OCI-LY3 (cell line): Measurements from ENCODE around the gene AUTS2.

ENCODE experiments used
- H2AFZ ChIP-seq: fragments of 200-600, 300-600 bp; shearing (Covaris generic); 2 replicates; pipeline ENCODE4 v1.6.0; 2014; ENCODE audit warnings: antibody characterized with exemption, low read depth, low read length
- H3K27ac ChIP-seq: fragments of 200-600, 300-600 bp; sonication (generic); 2 replicates; pipeline ENCODE4 v1.5.1; 2014; ENCODE audit warnings: mild to moderate bottlenecking, low read length, moderate library complexity, mixed read lengths
- H3K27me3 ChIP-seq: fragments of 200-600, 300-600 bp; sonication (generic); 2 replicates; pipeline ENCODE4 v1.6.1; 2014; ENCODE audit warnings: low read depth, low read length, mixed read lengths
- H3K36me3 ChIP-seq: fragments of 200-600, 300-600 bp; sonication (generic); replicated peaks from 2 replicates; pipeline ENCODE3; 2014; ENCODE audit warnings: low read depth, low read length, mixed read lengths
- H3K4me1 ChIP-seq: fragments of 300-600, 200-600 bp; sonication (generic); 2 replicates; pipeline ENCODE4 v1.6.1; 2014; ENCODE audit warnings: low read length, mixed read lengths
- H3K4me2 ChIP-seq: fragments of 200-600, 300-600 bp; sonication (generic); 2 replicates; pipeline ENCODE4 v1.6.1; 2014; ENCODE audit warnings: low read length, mixed read lengths
- H3K4me3 ChIP-seq: fragments of 300-600, 200-600 bp; sonication (generic); 2 replicates; pipeline ENCODE4 v1.5.1; 2014; ENCODE audit warnings: antibody characterized with exemption, mild to moderate bottlenecking, low read length, moderate library complexity
- H3K79me2 ChIP-seq: fragments of 300-600, 200-600 bp; shearing (Covaris generic); 2 replicates; pipeline ENCODE4 v1.6.1; 2014; ENCODE audit warnings: mild to moderate bottlenecking, low read length, mixed read lengths
- H3K9ac ChIP-seq: fragments of 300-600, 200-600 bp; shearing (Covaris generic); 2 replicates; pipeline ENCODE4 v1.6.0; 2014; ENCODE audit warnings: mild to moderate bottlenecking, low read length, moderate library complexity
- H3K9me3 ChIP-seq: fragments of 200-600, 300-600 bp; shearing (Covaris generic); 2 replicates; pipeline ENCODE4 v1.6.1; 2014; ENCODE audit warnings: low read length, mixed read lengths; ENCODE audit not compliant: insufficient read depth
- H4K20me1 ChIP-seq: fragments of 200-600, 300-600 bp; sonication (generic); 2 replicates; pipeline ENCODE4 v1.6.1; 2016; ENCODE audit warnings: low read length, mixed read lengths; ENCODE audit not compliant: insufficient read depth
- EZH2phosphoT487 ChIP-seq: fragments of 200-600 bp; shearing (Covaris generic); IDR thresholded peaks from 2 replicates; pipeline ENCODE4 v1.6.1; 2018; ENCODE audit warnings: antibody characterized with exemption, mixed run types, low read depth
- TF ChIP-seq, protein P1 (sequence below): fragments of 200-600, 300-600 bp; sonication (generic); IDR thresholded peaks from 2 replicates; pipeline ENCODE4 v1.5.1; 2014; ENCODE audit warnings: antibody characterized with exemption, low read length, low read depth

AUTS2 gene

GRCh38 chr7:70571403-70571934, 973.2 kb downstream of the AUTS2 start:
- Histone ChIP-seq H3K27me3 (no peaks in the 10 kb centered on the region), H3K9me3 (no peaks in the 10 kb centered on the region), H2AFZ (no peak overlapping the region), H4K20me1 (no peaks in the 10 kb centered on the region), H3K36me3 (no peaks in the 10 kb centered on the region), H3K4me2 (no peak overlapping the region), H3K27ac (no peak overlapping the region), H3K79me2 (no peaks in the 10 kb centered on the region), H3K4me1 (no peaks in the 10 kb centered on the region), H3K4me3 (no peak overlapping the region), H3K9ac (no peak overlapping the region)
- TF ChIP-seq, protein P1, sequence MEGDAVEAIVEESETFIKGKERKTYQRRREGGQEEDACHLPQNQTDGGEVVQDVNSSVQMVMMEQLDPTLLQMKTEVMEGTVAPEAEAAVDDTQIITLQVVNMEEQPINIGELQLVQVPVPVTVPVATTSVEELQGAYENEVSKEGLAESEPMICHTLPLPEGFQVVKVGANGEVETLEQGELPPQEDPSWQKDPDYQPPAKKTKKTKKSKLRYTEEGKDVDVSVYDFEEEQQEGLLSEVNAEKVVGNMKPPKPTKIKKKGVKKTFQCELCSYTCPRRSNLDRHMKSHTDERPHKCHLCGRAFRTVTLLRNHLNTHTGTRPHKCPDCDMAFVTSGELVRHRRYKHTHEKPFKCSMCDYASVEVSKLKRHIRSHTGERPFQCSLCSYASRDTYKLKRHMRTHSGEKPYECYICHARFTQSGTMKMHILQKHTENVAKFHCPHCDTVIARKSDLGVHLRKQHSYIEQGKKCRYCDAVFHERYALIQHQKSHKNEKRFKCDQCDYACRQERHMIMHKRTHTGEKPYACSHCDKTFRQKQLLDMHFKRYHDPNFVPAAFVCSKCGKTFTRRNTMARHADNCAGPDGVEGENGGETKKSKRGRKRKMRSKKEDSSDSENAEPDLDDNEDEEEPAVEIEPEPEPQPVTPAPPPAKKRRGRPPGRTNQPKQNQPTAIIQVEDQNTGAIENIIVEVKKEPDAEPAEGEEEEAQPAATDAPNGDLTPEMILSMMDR, result no peak
- no peak for TF ChIP-seq EZH2phosphoT487

DNA sequence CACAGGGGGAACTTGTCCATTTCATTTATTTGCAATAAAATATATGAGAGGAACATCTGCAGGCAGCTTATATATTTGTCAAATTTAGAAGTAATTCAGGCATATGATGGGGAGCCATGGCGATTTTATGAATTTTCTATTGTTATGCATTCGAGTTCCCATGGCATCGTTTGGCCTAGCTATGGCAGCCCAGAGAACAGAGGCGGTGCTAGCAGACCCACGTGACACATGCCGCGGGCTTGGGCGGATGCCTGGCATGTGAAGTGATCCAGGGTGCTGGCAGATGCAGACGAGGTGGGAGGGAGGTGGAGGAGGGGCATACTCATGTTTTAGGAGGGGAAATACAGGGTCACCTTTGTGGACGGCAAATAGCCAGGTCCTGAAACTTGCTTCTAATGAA, 973.7 kb downstream of the AUTS2 start:
- Histone ChIP-seq H2AFZ (no peak overlapping the region), H3K27ac (no peak overlapping the region), H3K4me3 (no peak overlapping the region), H4K20me1 (no peaks in the 10 kb centered on the region), H3K27me3 (no peaks in the 10 kb centered on the region), H3K36me3 (no peaks in the 10 kb centered on the region), H3K4me2 (no peak overlapping the region), H3K4me1 (no peaks in the 10 kb centered on the region), H3K9ac (no peak overlapping the region), H3K79me2 (no peaks in the 10 kb centered on the region), H3K9me3 (no peaks in the 10 kb centered on the region)
- TF ChIP-seq EZH2phosphoT487, result no peak

DNA sequence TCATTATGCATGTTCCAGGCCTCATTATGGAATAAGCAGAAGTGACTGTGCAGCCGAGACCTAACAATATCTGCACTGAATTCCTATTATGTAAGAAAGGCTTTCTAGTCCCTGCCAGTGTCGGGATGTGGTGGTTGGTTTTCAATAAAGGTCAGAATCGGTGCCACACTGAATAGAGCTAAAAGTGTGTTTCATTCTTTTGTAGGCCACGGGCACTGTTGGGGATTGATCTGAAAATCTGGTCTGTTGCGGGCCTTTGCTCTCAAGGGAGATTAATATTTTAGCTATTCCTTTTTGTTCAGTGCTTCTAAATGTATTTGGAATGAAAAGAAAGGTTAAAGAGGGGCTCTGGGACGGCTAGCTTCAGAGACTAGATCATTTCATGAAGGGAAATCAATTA, 974.3 kb downstream of the AUTS2 start:
- no peaks in the 10 kb centered on the region for H3K9me3 ChIP-seq
- no peak overlapping the region for H3K27ac ChIP-seq
- H3K4me3 ChIP-seq, result no peak overlapping the region
- H2AFZ ChIP-seq, result no peak overlapping the region
- no peaks in the 10 kb centered on the region for H3K36me3 ChIP-seq
- no peak for TF ChIP-seq EZH2phosphoT487
- TF ChIP-seq, protein P1, result no peak
- H3K79me2 ChIP-seq, result no peaks in the 10 kb centered on the region
- no peak overlapping the region for H3K4me2 ChIP-seq
- H3K9ac ChIP-seq, result no peak overlapping the region
- H4K20me1 ChIP-seq, result no peaks in the 10 kb centered on the region
- no peaks in the 10 kb centered on the region for H3K27me3 ChIP-seq
- H3K4me1 ChIP-seq, result no peaks in the 10 kb centered on the region

DNA sequence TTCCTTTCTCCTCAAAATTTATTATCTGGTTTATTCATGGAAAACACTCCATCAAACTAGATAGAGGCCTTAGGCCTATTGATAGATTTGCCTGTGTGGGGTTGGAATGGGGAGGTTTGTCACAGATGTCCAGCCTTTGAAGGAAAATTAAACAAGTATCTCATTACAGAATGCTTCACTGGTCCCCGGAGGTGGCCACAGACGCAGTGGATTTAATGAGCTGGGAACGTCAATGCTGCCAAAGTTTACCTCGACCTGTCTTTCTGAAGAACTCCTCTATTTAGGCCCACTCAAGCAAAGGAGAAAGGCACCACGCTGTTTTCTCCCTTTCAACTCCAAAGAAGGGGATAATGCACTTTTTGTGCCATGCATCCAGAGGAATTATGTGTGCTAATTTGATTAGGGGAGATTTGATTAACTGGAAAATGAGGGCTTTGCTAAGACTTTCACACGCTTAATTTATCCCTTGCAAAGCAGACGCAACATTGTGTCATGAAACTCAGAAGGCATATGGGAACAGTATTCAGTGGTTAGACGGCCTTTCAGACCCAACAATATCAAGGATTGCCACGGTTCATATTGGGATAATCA, 974.9 kb downstream of the AUTS2 start:
- H3K36me3 ChIP-seq, result no peaks in the 10 kb centered on the region
- no peaks in the 10 kb centered on the region for H3K9me3 ChIP-seq
- H3K4me1 ChIP-seq, result no peaks in the 10 kb centered on the region
- H3K27me3 ChIP-seq, result no peaks in the 10 kb centered on the region
- no peak overlapping the region for H3K27ac ChIP-seq
- H3K4me3 ChIP-seq, result no peak overlapping the region
- TF ChIP-seq, protein P1, result no peak
- TF ChIP-seq EZH2phosphoT487, result no peak
- H3K79me2 ChIP-seq, result no peaks in the 10 kb centered on the region
- no peak overlapping the region for H3K4me2 ChIP-seq
- H2AFZ ChIP-seq, result no peak overlapping the region
- no peaks in the 10 kb centered on the region for H4K20me1 ChIP-seq
- no peak overlapping the region for H3K9ac ChIP-seq
